HepG2 (cell line): ENCODE measurements around the gene HSPA1L. TPM values are rescaled to one million over a fixed set of nuclear protein-coding genes. Genes with fewer than 3 reads are reported as not detected.

ENCODE experiments used
- ARHGAP35 ChIP-seq: sonication (generic); formaldehyde crosslinking; IDR thresholded peaks from 2 replicates; pipeline ENCODE4 v1.9.0; 2022; ENCODE audit warnings: mild to moderate bottlenecking, inconsistent platforms, moderate library complexity, missing genetic modification reagents, borderline replicate concordance
- ATAD3A ChIP-seq: sonication (generic); formaldehyde crosslinking; IDR thresholded peaks from 2 replicates; pipeline ENCODE4 v1.4.0; 2020; ENCODE audit warnings: missing genetic modification reagents
- FOSL2 ChIP-seq: sonication (generic); formaldehyde crosslinking; IDR thresholded peaks from 2 replicates; pipeline ENCODE4 v1.4.0; 2020; ENCODE audit warnings: missing genetic modification reagents
- FOXK2 ChIP-seq: fragments of 450-650 bp; IDR thresholded peaks from 2 replicates; pipeline ENCODE4 v1.6.1; 2016
- HDAC6 ChIP-seq: fragments of 200-600 bp; sonication (generic); IDR thresholded peaks from 2 replicates; pipeline ENCODE4 v1.7.0; 2017; ENCODE audit warnings: mild to moderate bottlenecking, antibody characterized with exemption, low read length, low read depth
- IKZF5 ChIP-seq: IDR thresholded peaks from 2 replicates; pipeline ENCODE4 v1.6.1; 2018; ENCODE audit warnings: missing genetic modification reagents, mild to moderate bottlenecking, missing compliant biosample characterization
- MAFK ChIP-seq, 2 experiments: IDR thresholded peaks in 1 of 2; conservative IDR thresholded peaks in 1 of 2; 2 replicates each; pipeline ENCODE4 v1.6.1; 2011; ENCODE audit warnings: improper control_type of control experiment in 2 of 2, low read length in 2 of 2
- MED13 ChIP-seq: sonication (generic); formaldehyde crosslinking; IDR thresholded peaks from 2 replicates; pipeline ENCODE4 v1.5.0; 2020; ENCODE audit warnings: missing genetic modification reagents
- MYC ChIP-seq: sonication (generic); formaldehyde crosslinking; IDR thresholded peaks from 2 replicates; pipeline ENCODE4 v1.9.0; 2021; ENCODE audit warnings: missing genetic modification reagents, borderline replicate concordance
- NFKBIZ ChIP-seq: IDR thresholded peaks from 2 replicates; pipeline ENCODE4 v1.6.1; 2018; ENCODE audit warnings: missing genetic modification reagents, missing compliant biosample characterization
- NPAS2 ChIP-seq: sonication (generic); formaldehyde crosslinking; IDR thresholded peaks from 2 replicates; pipeline ENCODE4 v1.8.0; 2022; ENCODE audit warnings: mild to moderate bottlenecking, missing genetic modification reagents, borderline replicate concordance
- PRDM10 ChIP-seq: sonication (generic); formaldehyde crosslinking; IDR thresholded peaks from 2 replicates; pipeline ENCODE4 v1.4.0; 2020; ENCODE audit warnings: low read depth, missing genetic modification reagents
- SNAI1 ChIP-seq: sonication (generic); formaldehyde crosslinking; IDR thresholded peaks from 2 replicates; pipeline ENCODE4 v1.5.0; 2020; ENCODE audit warnings: mild to moderate bottlenecking, missing genetic modification reagents, borderline replicate concordance
- USF2 ChIP-seq, 2 experiments: sonication (generic) in 1 of 2; formaldehyde crosslinking in 1 of 2; IDR thresholded peaks; 2 replicates each; pipeline versions ENCODE4 v1.5.1 to v1.6.1; 2011 to 2020; ENCODE audit warnings: borderline replicate concordance in 1 of 2, low read depth in 1 of 2, low read length in 1 of 2, mild to moderate bottlenecking in 1 of 2, missing genetic modification reagents in 1 of 2, moderate library complexity in 1 of 2
- ZBTB25 ChIP-seq: IDR thresholded peaks from 2 replicates; pipeline ENCODE4 v1.6.1; 2018; ENCODE audit warnings: missing genetic modification reagents
- ZFY ChIP-seq: sonication (generic); formaldehyde crosslinking; IDR thresholded peaks from 2 replicates; pipeline ENCODE4 v1.4.0; 2020; ENCODE audit warnings: missing genetic modification reagents
- ZGPAT ChIP-seq: IDR thresholded peaks from 2 replicates; pipeline ENCODE4 v1.6.1; 2016; ENCODE audit warnings: mild to moderate bottlenecking
- ZNF678 ChIP-seq: sonication (generic); formaldehyde crosslinking; IDR thresholded peaks from 2 replicates; pipeline ENCODE4 v1.4.0; 2020; ENCODE audit warnings: mild to moderate bottlenecking, missing genetic modification reagents
- ZNF879 ChIP-seq: sonication (generic); formaldehyde crosslinking; IDR thresholded peaks from 2 replicates; pipeline ENCODE4 v1.8.1; 2023; ENCODE audit warnings: missing genetic modification reagents
- polyA plus RNA-seq, 8 experiments: library from polyadenylated mRNA; depleted of rRNA in 3 of 8; stranded (reverse) in 7 of 8; unstranded in 1 of 8; fragments of >200 nt; fragmentation: Illumina TruSeq in 4 of 8; extraction: Trizol in 4 of 8; gene quantifications; 2 replicates each; pipeline versions ENCODE4 v1.2.1 to v1.2.3, GENCODE V29; 2011 to 2016; ENCODE audit warnings: low read depth in 4 of 8, missing spikeins in 1 of 8, mixed read lengths in 1 of 8; ENCODE audit not compliant: insufficient read depth in 1 of 8
- total RNA-seq, 5 experiments: library from RNA; depleted of rRNA; stranded (reverse); fragments of >200 nt; fragmentation: Illumina TruSeq; extraction: Trizol; gene quantifications; 2 replicates each; pipeline ENCODE4 v1.2.3, GENCODE V29; 2016; ENCODE audit warnings: low read depth in 1 of 5

HSPA1L gene
- total and polyA plus RNA-seq, 2 of the 13 experiments (the other 11 are each of a cell fraction or from before 2014, with no cell fraction given) = 0.55 to 1.0 TPM

GRCh38 chr6:31795616-31796298 lies 19.3 kb downstream of the HSPA1L start, which contains the start of gene VARS1 (continued):
- TF ChIP-seq IKZF5 (CRISPR knock-in tag) (no peak; the same call in none of the 2 replicates), HDAC6 (no peak), ATAD3A (CRISPR knock-in tag) (no peak), MAFK (conservative IDR thresholded peaks at IDR 0.05 in 1 of 2, IDR thresholded peaks at IDR 0.05 in 1 of 2; ENCODE audit: low read length in 2 of 2) (no peak), ZNF678 (CRISPR knock-in tag) (peak; percentile 76; the same call in 1 of the 2 replicates), FOXK2 (no peak), FOSL2 (peak; percentile 43; the same call in 1 of the 2 replicates), ARHGAP35 (CRISPR knock-in tag) (no peak), PRDM10 (CRISPR knock-in tag) (peak; percentile 65; the same call in 1 of the 2 replicates), ZGPAT (CRISPR knock-in tag) (peak; percentile 89), ZFY (peak; percentile 76), MED13 (CRISPR knock-in tag) (no peak; the same call in 1 of the 2 replicates), MYC (CRISPR knock-in tag) (peak; percentile 98), ZBTB25 (CRISPR knock-in tag) (peak; percentile 64; the same call in 1 of the 2 replicates), NPAS2 (CRISPR knock-in tag) (no peak), USF2 (IDR thresholded peaks at IDR 0.05; ENCODE audit: low read depth, low read length) (peak; percentile 7; the same call in 1 of the 2 replicates), USF2 (CRISPR knock-in tag; IDR thresholded peaks at IDR 0.05; ENCODE audit: borderline replicate concordance) (peak; percentile 60; the same call in 1 of the 2 replicates), NFKBIZ (no peak), ZNF879 (CRISPR knock-in tag) (no peak), SNAI1 (CRISPR knock-in tag) (0 out of 2 replicates have a peak, but pooled peaks have one; percentile 18)
